Stimulated activated CD8-positive, alpha-beta memory T cell treated with anti-CD3 and anti-CD28 coated beads, Interleukin-12 subunit alpha, Interleukin-12 subunit beta, amount 100 ng/mL, for 1 hour (primary cell): Measurements from ENCODE around the gene ASH1L.
"Not testable (repeated sequence)": the region's sequence is repeated elsewhere in the genome, so short reads cannot be mapped to it uniquely, and the experiment has no call there.

Source experiments
- DNase-seq: peaks from one replicate; pipeline ENCODE4 v3.0.0-alpha.2; 2020; ENCODE audit warnings: low read depth

The ASH1L gene

DNA sequence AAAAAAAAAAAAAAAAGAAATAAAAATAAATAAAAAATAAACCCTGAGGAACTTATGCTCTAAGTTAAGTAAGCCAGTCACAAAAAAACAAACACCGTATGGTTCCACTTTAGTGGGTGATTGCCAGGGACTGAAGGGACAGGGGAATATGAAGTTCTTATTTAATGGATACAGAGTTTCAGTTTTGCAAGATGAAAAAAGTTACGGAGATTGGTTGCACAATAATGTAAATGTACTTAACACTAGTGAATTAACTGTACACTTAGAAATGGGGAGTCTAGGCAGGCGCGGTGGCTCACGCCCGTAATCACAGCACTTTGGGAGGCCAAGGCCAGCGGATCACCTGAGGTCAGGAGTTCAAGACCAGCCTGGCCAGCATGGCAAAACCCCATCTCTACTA is 111.4 kb downstream of the ASH1L start:
- no peak for DNase-seq

DNA sequence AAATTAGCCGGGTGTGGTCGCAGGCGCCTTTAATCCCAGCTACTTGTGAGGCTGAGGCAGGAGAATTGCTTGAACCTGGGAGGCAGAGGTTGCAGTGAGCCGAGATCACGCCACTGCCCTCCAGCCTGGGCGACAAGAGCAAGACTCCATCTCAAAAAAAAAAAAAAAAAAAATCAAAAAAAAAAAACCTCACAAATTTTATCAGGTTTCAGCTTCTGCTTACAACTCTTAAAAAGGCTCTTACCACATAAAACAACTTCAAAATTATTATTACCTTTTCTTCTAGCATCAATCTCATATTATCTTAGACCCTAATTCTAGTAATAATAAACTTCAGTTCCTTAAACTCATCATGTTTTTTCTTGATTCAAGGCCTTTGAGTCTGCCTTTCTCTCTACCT is 120.2 kb downstream of the ASH1L start:
- not testable (repeated sequence) for DNase-seq

DNA sequence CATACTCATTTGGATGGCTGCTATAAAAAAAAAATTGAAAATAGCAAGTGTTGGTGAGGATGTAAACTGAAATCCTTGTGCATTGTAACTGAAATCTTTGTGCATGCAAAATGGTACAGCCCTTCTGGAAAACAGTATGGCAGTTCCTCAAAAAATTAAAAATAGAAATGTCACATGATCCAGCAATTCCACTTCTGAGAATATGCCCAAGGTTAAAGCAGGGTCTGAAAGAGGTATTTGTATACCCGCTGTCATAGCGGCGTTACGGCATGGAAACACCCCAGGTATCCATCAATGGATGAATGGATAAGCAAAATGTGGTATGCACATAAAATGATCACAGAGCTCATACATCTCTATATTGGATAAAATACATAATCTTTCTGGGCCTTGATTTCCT is 125.2 kb downstream of the ASH1L start:
- DNase-seq: no peak

DNA sequence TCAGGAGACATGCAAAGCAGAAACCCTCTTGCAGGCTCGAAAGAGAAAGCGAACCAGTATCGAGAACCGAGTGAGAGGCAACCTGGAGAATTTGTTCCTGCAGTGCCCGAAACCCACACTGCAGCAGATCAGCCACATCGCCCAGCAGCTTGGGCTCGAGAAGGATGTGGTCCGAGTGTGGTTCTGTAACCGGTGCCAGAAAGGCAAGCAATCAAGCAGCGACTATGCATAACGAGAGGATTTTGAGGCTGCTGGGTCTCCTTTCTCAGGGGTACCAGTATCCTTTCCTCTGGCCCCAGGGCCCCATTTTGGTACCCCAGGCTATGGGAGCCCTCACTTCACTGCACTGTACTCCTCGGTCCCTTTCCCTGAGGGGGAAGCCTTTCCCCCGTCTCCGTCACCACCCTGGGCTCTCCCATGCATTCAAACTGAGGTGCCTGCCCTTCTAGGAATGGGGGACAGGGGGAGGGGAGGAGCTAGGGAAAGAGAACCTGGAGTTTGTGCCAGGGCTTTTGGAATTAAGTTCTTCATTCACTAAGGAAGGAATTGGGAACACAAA is 128.7 kb downstream of the ASH1L start:
- DNase-seq: not testable (repeated sequence)

DNA sequence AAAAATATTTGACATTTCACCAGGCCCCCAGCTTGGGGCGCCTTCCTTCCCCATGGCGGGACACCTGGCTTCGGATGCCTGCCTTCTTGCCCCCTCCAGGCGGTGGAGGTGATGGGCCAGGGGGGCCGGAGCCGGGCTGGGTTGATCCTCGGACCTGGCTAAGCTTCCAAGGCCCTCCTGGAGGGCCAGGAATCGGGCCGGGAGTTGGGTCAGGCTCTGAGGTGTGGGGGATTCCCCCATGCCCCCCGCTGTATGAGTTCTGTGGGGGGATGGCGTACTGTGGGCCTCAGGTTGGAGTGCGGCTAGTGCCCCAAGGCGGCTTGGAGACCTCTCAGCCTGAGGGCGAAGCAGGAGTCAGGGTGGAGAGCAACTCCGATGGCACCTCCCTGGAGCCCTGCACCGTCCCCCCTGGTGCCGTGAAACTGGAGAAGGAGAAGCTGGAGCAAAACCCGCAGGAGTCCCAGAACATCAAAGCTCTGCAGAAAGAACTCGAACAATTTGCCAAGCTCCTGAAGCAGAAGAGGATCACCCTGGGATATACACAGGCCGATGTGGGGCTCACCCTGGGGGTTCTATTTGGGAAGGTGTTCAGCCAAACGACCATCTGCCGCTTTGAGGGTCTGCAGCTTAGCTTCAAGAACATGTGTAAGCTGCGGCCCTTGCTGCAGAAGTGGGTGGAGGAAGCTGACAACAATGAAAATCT is 129.3 kb downstream of the ASH1L start:
- DNase-seq: not testable (repeated sequence)

DNA sequence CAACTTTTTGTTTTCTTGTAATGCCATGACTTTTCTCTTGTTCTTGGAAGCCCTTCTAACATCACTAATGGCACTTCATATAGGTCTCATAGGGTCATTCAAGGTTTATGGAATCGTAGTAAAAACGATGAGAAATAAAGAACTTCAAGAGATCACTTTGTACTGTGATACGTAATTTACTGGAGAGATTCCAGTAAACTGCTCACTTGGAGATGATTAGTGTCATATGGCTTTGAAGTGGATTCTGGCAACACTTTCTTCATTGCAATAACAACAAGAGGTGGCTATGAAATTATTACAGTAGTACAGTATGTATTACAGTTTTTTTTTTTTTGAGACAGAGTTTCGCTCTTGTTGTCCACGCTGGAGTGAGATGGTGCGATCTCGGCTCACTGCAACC is 138.5 kb downstream of the ASH1L start:
- no peak for DNase-seq

DNA sequence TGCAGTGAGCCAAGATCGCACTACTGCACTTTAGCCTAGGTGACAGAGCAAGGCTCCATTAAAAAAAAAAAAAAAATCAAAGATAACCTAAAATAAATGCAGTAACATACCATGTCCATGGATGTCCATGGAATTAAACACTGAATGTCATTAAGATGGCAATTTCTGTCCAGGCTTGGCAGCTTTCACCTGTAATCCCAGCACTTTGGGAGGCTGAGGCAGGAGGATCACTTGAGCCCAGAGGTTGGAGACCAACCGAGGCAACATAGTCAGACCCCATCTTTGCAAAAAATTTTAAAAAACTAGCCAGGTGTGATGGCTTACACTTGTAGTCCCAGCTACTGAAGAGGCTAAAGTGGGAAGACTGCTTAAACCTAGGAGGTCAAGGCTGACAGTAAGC is 141.8 kb downstream of the ASH1L start:
- no peak for DNase-seq

DNA sequence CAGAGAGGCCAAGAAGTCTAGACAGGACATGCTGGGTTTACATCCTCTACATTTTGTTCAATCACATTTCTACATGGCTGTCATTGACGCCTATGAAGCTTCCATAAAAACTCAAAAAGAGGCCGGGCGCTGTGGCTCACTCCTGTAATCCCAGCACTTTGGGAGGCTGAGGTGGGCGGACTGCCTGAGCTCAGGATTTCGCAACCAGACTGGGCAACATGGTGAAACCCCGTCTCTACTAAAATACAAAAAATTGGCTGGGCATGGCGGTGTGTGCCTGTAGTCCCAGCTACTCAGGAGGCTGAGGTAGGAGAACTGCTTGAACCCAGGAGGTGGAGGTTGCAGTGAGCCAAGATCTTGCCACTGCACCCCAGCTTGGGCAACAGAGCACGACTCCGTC is 150.8 kb downstream of the ASH1L start:
- not testable (repeated sequence) for DNase-seq

DNA sequence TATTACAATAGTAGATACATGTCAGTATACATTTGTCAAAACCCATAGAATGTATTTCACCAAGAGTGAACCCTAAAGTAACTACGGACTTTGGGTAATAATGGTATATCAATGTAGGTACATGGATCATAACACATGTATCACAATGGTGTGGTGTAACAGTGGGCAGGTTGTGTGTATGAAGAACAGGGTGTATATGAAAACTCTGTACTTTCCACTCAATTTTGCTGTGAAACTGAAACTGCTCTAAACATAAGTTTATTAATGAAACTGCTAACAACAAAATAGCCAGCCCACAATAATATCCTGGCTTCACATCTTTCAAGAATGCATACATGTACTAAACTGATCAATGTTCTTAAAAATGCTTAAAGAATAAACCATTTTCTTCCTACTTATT is 151.7 kb downstream of the ASH1L start:
- no peak for DNase-seq

DNA sequence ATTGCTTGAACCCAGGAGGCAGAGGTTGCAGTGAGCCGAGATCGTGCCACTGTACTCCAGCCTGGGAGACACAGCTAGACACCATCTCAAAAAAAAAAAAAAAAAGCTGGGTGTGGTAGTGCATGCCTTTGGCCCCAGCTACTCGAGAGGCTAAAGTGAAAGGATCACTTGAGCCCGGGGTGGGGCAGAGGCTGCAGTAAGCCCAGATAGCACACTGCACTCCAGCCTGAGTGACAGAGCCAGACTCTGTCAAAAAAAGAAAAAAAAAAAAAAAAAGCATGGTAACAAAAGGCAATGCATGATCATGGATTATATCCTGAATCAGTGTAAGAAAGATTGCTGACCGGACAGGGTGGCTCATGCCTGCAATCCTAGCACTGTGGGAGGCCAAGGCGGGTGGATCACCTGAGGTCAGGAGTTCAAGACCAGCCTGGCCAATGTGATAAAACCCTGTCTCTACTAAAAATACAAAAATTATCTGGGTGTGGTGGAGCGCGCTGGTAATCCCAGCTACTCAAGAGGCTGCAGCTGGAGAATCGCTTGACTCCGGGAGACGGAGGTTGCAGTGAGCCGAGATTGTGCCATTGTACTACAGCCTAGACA is 165.6 kb downstream of the ASH1L start:
- no peak for DNase-seq

DNA sequence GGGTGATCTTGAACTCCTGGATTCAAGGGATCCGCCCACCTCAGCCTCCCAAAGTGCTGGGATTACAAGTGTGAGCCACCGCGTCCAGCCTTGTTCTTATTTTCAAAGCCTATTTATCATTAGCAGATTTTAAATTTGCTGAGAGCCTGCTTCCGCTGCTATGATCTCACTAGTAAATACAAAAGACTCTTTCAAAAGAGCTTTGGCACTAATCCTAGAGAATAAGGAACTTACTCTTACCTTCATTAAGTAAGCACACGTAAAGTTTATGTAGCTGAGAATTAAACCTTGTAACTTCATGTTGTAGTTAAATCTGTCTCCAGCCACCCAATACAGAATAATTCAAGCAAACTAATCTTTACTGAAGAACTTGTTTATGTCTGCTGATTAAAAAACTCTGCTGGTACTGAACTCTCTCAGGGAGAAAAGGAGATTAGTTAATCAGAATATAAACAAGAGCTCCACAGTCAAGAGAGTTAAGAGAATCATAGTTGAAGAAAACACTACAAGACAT is 169.6 kb downstream of the ASH1L start:
- DNase-seq: no peak

DNA sequence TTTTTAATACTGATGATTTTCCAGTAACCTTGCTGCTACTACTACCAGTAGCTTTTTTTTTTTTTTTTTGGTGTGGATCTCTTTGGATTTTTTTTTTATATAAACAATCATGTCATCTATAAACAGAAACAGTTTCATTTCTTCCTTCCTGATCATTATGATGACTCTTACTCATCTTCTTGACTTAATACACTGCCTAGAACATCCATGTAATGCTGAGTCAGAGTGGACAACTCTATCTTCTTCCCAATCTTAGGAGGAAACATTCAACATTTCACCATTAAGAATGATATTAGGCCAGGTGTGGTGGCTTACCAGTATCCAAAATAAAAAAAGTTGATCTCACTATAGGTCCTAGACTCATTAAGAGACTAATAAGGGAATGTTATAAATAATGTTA is 172.8 kb downstream of the ASH1L start:
- DNase-seq: no peak

DNA sequence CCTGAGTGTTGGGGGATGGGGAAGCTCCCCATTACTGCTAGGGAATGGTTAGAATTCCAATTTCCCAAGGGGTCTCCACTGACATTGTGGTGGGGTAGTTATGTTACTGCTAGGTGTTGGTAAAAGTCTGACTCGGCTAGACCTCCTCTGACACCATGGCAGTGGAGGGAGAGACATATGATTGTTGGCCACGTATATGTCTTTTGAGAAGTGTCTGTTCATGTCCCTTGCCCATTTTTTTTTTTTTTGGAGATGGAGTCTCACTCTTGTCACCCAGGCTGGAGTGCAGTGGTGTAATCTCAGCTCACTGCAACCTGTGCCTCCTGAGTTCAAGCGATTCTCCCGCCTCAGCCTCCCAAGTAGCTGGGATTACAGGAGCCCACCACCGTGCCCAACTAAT is 176.8 kb downstream of the ASH1L start:
- DNase-seq: not testable (repeated sequence)

DNA sequence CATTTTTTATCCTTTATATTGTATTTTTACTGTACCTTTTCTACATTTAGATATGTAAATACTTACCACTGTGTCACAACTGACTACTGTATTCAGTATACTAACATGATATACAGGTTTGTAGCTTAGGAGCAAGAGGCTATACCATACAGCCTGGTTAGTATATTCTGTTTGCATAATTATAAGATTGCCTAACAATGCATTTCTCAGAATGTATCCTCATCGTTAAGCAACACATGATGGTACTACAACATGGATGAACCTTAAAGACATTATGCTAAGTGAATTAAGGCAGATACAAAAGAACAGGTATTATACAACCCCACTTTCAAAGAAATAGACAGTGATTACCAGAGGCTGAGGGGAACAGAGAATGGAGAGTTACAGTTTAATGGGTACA is 179.2 kb downstream of the ASH1L start:
- DNase-seq: no peak

DNA sequence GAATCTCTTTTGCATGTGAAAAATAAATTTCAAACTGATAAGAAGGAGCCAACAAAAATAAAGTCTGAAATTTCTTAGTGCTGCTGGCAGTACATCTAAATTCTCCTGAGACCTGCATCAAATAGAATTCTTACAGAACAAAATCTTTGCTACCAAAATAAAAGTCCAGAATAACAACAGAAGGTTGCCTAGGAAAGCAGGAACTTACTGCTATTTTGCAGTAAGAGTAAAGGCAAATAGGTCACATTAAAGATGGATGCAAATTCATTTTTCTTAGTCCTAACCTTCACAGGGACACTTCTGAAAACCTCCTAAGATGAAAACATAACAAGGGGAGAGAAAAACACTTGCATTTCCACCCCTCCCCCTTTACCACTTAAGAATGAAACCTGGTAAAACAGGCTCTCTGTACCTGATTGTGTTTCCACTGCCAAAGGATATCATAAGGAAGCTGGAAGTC is 182.9 kb downstream of the ASH1L start:
- DNase-seq: no peak

DNA sequence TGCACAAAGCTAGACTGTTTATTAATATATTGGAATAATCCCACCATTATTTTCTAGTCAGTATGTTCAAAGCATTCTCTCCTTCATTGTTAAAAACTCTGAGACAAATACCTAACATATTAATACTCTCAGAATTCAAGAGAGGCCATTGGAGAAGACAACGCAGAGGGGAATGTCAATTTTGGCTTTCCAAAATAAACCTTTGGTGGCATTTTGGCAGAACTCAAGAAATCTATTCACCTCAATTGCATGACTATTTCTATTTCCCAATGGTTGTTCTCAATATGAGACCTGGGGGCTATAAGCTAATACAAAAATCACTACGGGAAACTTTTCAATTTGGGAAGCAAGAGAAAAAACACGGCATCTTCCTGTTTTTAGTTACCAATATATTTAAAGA is 183.4 kb downstream of the ASH1L start:
- no peak for DNase-seq

DNA sequence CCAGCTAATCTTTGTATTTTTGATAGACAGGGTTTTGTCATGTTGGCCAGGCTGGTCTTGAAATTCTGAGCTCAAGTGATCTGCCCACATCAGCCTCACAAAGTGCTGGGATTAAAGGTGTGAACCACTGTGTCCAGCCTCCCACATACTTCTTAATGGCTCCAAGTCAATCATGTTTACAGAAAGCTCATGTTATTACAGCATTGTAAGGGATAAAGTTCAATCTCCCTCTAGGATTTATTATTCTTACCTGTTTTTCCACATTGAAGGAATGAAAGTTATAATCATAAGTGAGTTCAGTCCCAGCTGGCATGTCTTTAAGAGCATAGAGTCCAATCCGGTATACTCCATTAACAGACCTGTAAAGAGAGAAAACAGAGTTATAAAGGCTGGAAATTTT is 202.6 kb downstream of the ASH1L start:
- DNase-seq: no peak

DNA sequence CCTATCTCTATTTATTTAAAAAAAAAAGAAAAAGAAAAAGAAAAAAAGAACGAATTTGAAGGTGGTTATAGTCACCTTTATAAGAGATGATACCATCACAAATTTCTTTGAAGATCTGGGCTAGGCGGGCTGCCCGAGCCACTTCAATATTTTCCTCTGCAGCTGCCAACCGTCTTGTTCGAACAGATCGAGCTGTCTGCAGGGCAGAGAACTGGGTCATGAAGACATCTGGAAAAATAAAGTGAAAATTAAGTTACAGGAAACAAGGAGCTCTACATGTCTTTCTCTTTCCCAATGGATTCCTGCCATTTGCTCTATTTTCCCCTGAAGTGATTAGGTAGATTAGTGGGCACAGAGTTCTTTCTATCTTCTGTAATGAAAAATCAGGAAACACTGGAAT is 210.0 kb downstream of the ASH1L start:
- no peak for DNase-seq

DNA sequence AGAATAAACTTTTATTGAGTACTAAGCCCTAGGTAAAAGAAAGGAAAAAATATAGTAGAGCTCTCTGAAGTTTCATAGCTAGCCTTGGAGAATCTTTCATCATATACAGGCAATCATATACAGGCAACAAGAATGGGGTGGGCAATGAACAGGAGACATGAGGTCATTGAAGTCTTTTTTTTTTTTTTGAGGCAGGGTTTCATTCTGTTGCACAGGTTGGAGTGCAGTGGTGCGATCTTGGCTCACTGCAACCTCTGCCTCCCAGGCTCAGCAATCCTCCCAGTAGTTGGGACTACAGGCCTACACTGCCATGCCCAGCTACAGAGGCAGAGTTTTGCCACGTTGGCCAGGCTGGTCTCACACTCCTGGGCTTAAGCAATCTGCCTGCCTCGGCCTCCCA is 219.8 kb downstream of the ASH1L start:
- no peak for DNase-seq

DNA sequence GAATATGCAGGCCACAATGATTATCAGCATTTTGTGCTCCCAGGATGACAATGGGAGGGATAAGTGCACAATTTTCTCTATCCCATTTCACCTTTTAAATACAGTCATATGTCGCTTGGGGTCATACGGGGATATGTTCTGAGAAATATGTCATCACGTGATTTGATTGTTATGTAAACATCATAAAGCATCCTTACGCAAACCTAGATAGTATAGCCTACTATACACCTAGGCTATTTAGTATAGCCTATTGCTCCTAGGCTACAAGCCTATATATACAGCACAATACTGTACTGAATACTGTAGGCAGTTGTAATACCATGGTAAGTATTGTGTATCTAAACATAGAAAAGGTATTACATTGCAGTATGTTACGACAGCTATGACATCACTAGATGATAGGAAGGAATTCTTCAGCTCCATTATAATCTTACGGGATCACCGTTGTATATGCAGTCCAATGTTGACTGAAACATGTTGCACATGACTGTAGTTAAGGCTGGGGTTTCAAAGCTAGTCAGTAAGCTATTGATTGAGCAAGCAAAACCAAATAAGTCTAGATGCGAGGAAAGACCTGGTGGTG is 223.0 kb downstream of the ASH1L start:
- DNase-seq: no peak

DNA sequence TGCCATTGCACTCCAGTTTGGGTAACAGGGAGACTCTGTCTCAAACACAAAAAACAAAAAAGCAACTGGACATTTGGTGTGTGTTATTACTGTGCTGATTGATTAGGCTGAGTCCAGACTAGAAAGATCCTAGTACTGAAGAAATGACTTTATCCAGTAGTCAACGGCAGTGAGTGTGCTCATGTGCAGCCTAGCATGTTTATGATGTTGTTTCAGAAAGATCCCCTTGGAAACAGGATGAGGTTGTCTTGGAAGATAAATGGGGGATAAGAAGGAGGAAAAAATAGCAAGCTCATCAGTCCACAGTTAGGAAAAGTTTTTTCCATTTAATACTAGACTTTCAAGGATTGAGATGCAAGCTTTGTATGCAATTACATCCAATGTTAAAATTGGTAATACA is 227.6 kb downstream of the ASH1L start:
- no peak for DNase-seq

DNA sequence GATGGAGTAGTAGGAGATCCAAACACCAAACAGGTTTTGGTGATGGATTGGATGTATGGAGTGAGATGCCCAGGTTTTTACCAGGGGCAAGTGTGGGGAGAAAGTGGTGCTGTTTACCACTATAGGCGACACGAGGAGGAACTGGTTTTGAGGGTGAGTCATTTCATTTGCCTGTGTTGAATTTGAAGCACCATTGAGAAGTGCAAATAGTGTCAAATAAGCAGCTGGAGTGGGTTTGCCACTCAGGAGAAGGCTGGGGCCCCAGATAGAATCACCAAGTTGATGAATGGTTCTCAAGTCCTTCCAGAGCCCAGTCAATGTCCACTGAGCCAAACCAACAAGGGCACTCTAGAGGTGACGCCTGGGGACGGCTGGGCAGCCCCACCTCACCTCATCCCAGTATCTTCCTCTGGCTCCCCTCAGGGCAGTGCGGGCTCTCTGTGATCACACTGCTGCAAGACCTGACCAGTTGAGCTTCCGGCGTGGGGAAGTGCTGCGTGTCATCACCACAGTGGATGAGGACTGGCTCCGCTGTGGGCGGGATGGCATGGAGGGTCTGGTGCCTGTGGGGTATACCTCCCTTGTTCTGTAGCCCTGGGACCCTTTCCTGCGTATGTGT is 232.5 kb downstream of the ASH1L start:
- DNase-seq: no peak

DNA sequence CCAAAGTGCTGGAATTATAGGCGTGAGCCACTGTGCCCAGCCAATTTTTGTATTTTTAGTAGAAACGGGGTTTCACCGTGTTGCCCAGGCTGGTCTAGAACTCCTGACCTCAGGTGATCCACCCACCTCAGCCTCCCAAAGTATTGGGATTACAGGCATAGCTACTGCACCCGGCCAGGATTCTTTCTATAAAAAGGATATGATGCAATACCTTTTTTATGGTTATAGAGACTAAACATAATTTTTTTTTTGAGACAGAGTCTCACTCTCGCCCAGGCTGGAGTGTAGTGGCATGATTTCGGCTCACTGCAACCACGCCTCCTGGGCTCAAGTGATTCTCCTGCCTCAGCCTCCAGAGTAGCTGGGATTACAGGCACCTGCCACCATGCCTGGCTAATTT is 233.7 kb downstream of the ASH1L start:
- not testable (repeated sequence) for DNase-seq
